SK-N-SH treated with all-trans-retinoic acid at 6 μM for 48 hours (cell line): Measurements from ENCODE around the gene ZNF8.

Experiments
- ARNTL ChIP-seq: fragments of 450-650 bp; formaldehyde crosslinking; IDR thresholded peaks from 2 replicates; pipeline ENCODE4 v1.5.0; 2020; ENCODE audit warnings: low read depth, mild to moderate bottlenecking, moderate library complexity, borderline replicate concordance
- GLIS3 ChIP-seq: fragments of 250-450 bp; sonication (Bioruptor Pico); IDR thresholded peaks from 2 replicates; pipeline ENCODE4 v1.5.0; 2020; ENCODE audit warnings: mild to moderate bottlenecking, moderate library complexity
- PPARA ChIP-seq: fragments of 250-450 bp; sonication (Bioruptor Pico); IDR thresholded peaks from 2 replicates; pipeline ENCODE4 v1.5.0; 2020; ENCODE audit warnings: mild to moderate bottlenecking, borderline replicate concordance
- RARB ChIP-seq: fragments of 250-450 bp; sonication (Bioruptor Pico); IDR thresholded peaks from 2 replicates; pipeline ENCODE4 v1.8.0; 2021; ENCODE audit warnings: mild to moderate bottlenecking, moderate library complexity
- SNAI2 ChIP-seq: fragments of 250-450 bp; sonication (Bioruptor Pico); IDR thresholded peaks from 2 replicates; pipeline ENCODE4 v1.5.0; 2020; ENCODE audit warnings: mild to moderate bottlenecking, moderate library complexity
- TCF4 ChIP-seq: fragments of 250-450 bp; sonication (Bioruptor Pico); IDR thresholded peaks from 2 replicates; pipeline ENCODE4 v1.8.0; 2021; ENCODE audit warnings: mild to moderate bottlenecking, moderate library complexity, borderline replicate concordance
- ZFP3 ChIP-seq: fragments of 250-450 bp; sonication (Bioruptor Pico); IDR thresholded peaks from 2 replicates; pipeline ENCODE4 v1.5.0; 2020; ENCODE audit warnings: mild to moderate bottlenecking, moderate library complexity
- ZFP30 ChIP-seq: fragments of 450-650 bp; formaldehyde crosslinking; IDR thresholded peaks from 2 replicates; pipeline ENCODE4 v1.5.0; 2022; ENCODE audit warnings: mild to moderate bottlenecking, moderate library complexity
- ZNF70 ChIP-seq: fragments of 450-650 bp; formaldehyde crosslinking; IDR thresholded peaks from 2 replicates; pipeline ENCODE4 v1.5.0; 2020; ENCODE audit warnings: mild to moderate bottlenecking, moderate library complexity
- ZNF8 ChIP-seq: fragments of 450-650 bp; formaldehyde crosslinking; IDR thresholded peaks from 2 replicates; pipeline ENCODE4 v1.5.0; 2020; ENCODE audit warnings: mild to moderate bottlenecking, moderate library complexity
- TF ChIP-seq, protein P1 (sequence below): fragments of 250-450 bp; sonication (Bioruptor Pico); IDR thresholded peaks from 2 replicates; pipeline ENCODE4 v1.8.0; 2020; ENCODE audit warnings: mild to moderate bottlenecking, moderate library complexity, borderline replicate concordance
- TF ChIP-seq, protein P2 (sequence below): fragments of 250-450 bp; sonication (Bioruptor Pico); IDR thresholded peaks from 2 replicates; pipeline ENCODE4 v1.8.0; 2021; ENCODE audit warnings: low read depth, mild to moderate bottlenecking, moderate library complexity, borderline replicate concordance
- TF ChIP-seq, protein P3 (sequence below): fragments of 250-450 bp; sonication (Bioruptor Pico); IDR thresholded peaks from 2 replicates; pipeline ENCODE4 v1.5.1; 2020; ENCODE audit warnings: low read depth, mild to moderate bottlenecking, moderate library complexity
- TF ChIP-seq, protein P4 (sequence below): fragments of 250-450 bp; sonication (Bioruptor Pico); IDR thresholded peaks from 2 replicates; pipeline ENCODE4 v1.5.1; 2021; ENCODE audit warnings: mild to moderate bottlenecking, moderate library complexity

DNA sequence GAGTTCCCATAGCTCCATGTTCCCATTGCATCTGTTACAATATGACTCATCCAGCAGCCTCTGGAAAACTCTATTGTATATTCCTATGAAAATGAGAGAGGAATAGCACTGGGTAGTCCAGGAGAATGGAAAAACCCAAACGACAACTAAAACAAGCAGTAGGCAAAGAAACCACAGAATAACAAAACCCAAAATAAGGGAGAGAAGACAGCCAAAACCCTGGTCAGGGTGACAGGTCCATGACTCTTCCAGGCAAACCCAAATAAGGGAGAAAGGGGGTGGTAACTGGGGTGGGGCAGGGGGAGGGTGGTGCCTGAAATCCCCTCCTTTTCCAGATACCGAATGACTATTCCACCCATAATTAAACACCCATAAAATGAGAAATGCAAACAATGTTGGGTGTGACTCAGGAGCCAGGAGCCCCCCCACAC lies 4.0 kb upstream of the ZNF8 start:
- no peak for TF ChIP-seq PPARA (CRISPR knock-in tag)
- no peak for TF ChIP-seq ZNF70
- no peak for TF ChIP-seq RARB (CRISPR knock-in tag)
- TF ChIP-seq GLIS3 (CRISPR knock-in tag), result no peak
- TF ChIP-seq, protein P1, sequence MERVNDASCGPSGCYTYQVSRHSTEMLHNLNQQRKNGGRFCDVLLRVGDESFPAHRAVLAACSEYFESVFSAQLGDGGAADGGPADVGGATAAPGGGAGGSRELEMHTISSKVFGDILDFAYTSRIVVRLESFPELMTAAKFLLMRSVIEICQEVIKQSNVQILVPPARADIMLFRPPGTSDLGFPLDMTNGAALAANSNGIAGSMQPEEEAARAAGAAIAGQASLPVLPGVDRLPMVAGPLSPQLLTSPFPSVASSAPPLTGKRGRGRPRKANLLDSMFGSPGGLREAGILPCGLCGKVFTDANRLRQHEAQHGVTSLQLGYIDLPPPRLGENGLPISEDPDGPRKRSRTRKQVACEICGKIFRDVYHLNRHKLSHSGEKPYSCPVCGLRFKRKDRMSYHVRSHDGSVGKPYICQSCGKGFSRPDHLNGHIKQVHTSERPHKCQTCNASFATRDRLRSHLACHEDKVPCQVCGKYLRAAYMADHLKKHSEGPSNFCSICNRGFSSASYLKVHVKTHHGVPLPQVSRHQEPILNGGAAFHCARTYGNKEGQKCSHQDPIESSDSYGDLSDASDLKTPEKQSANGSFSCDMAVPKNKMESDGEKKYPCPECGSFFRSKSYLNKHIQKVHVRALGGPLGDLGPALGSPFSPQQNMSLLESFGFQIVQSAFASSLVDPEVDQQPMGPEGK (CRISPR knock-in tag), result no peak
- TF ChIP-seq, protein P2, sequence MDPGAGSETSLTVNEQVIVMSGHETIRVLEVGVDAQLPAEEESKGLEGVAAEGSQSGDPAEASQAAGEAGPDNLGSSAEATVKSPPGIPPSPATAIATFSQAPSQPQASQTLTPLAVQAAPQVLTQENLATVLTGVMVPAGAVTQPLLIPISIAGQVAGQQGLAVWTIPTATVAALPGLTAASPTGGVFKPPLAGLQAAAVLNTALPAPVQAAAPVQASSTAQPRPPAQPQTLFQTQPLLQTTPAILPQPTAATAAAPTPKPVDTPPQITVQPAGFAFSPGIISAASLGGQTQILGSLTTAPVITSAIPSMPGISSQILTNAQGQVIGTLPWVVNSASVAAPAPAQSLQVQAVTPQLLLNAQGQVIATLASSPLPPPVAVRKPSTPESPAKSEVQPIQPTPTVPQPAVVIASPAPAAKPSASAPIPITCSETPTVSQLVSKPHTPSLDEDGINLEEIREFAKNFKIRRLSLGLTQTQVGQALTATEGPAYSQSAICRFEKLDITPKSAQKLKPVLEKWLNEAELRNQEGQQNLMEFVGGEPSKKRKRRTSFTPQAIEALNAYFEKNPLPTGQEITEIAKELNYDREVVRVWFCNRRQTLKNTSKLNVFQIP (CRISPR knock-in tag), result no peak
- TF ChIP-seq SNAI2, result no peak
- TF ChIP-seq, protein P3, sequence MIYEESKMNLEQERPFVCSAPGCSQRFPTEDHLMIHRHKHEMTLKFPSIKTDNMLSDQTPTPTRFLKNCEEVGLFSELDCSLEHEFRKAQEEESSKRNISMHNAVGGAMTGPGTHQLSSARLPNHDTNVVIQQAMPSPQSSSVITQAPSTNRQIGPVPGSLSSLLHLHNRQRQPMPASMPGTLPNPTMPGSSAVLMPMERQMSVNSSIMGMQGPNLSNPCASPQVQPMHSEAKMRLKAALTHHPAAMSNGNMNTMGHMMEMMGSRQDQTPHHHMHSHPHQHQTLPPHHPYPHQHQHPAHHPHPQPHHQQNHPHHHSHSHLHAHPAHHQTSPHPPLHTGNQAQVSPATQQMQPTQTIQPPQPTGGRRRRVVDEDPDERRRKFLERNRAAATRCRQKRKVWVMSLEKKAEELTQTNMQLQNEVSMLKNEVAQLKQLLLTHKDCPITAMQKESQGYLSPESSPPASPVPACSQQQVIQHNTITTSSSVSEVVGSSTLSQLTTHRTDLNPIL, result no peak
- TF ChIP-seq ARNTL (CRISPR knock-in tag), result no peak
- TF ChIP-seq ZFP3, result no peak
- no peak for TF ChIP-seq ZFP30
- TF ChIP-seq, protein P4, sequence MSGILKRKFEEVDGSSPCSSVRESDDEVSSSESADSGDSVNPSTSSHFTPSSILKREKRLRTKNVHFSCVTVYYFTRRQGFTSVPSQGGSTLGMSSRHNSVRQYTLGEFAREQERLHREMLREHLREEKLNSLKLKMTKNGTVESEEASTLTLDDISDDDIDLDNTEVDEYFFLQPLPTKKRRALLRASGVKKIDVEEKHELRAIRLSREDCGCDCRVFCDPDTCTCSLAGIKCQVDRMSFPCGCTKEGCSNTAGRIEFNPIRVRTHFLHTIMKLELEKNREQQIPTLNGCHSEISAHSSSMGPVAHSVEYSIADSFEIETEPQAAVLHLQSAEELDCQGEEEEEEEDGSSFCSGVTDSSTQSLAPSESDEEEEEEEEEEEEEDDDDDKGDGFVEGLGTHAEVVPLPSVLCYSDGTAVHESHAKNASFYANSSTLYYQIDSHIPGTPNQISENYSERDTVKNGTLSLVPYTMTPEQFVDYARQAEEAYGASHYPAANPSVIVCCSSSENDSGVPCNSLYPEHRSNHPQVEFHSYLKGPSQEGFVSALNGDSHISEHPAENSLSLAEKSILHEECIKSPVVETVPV (CRISPR knock-in tag), result no peak
- TF ChIP-seq ZNF8 (CRISPR knock-in tag), result no peak
- TF ChIP-seq TCF4 (CRISPR knock-in tag), result no peak
